DOHH2 (cell line): ENCODE measurements around the gene RNF11.

Experiments
- EZH2phosphoT487 ChIP-seq: fragments of 200-600 bp; sonication (generic); IDR thresholded peaks from 2 replicates; pipeline ENCODE4 v1.6.1; 2017; ENCODE audit warnings: borderline replicate concordance, mild to moderate bottlenecking, antibody characterized with exemption, low read length, moderate library complexity, mixed read lengths
- TF ChIP-seq, protein P1 (sequence below): fragments of 200-600 bp; sonication (generic); IDR thresholded peaks from one replicate; pipeline ENCODE4 v1.5.1; 2014; ENCODE audit warnings: antibody characterized with exemption, mild to moderate bottlenecking, low read depth, low read length; ENCODE audit not compliant: poor library complexity, severe bottlenecking

DNA sequence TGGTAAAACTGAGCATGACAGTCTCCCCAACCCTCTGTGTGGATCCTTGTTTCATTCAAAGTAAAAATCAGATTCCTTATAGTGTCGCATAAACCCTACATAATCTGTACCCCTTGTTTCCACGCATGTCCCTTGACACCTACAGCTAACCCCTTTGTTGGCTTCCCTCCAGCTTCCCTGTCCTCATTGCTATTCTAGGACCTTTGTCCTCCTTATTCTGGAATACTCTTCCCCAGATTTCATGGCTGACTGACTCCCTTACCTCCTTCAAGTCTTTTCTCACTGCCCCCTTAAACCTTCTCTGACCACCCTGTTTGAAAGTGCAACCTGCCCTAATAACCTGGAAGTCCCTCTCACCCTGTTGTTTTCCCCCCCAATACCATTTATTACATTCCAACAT is 4.0 kb downstream of the RNF11 start:
- TF ChIP-seq, protein P1, sequence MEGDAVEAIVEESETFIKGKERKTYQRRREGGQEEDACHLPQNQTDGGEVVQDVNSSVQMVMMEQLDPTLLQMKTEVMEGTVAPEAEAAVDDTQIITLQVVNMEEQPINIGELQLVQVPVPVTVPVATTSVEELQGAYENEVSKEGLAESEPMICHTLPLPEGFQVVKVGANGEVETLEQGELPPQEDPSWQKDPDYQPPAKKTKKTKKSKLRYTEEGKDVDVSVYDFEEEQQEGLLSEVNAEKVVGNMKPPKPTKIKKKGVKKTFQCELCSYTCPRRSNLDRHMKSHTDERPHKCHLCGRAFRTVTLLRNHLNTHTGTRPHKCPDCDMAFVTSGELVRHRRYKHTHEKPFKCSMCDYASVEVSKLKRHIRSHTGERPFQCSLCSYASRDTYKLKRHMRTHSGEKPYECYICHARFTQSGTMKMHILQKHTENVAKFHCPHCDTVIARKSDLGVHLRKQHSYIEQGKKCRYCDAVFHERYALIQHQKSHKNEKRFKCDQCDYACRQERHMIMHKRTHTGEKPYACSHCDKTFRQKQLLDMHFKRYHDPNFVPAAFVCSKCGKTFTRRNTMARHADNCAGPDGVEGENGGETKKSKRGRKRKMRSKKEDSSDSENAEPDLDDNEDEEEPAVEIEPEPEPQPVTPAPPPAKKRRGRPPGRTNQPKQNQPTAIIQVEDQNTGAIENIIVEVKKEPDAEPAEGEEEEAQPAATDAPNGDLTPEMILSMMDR = no peak
- no peak for TF ChIP-seq EZH2phosphoT487
